ENCODE data around the gene CAPRIN1. TPM values are rescaled to one million over a fixed set of nuclear protein-coding genes. Genes with fewer than 3 reads are reported as not detected.

CAPRIN1 gene
- total RNA-seq, 1 donor from 2014 or later, result 285 TPM

GRCh38 chr11:34030382-34030781, 21.1 kb upstream of the CAPRIN1 start:
- Mint-ChIP-seq H3K4me3 (no peak overlapping the region), H3K27me3 (ENCODE audit: insufficient read depth) (peaks cover 9% of the 10 kb centered on the region), H3K4me1 (ENCODE audit: low read depth) (no peaks in the 10 kb centered on the region), H3K27ac (no peak overlapping the region), H3K36me3 (ENCODE audit: low read depth) (no peaks in the 10 kb centered on the region), H3K9me3 (no peaks in the 10 kb centered on the region)
- DNase-seq (ENCODE audit: low spot score), result no peak
- intact Hi-C loops (cut with micrococcal nuclease), result no loop called here

GRCh38 chr11:34033399-34033798, 18.1 kb upstream of the CAPRIN1 start:
- Mint-ChIP-seq H3K4me1 (ENCODE audit: low read depth) (no peaks in the 10 kb centered on the region), H3K27ac (no peak overlapping the region), H3K9me3 (no peaks in the 10 kb centered on the region), H3K27me3 (ENCODE audit: insufficient read depth) (peaks cover 9% of the 10 kb centered on the region), H3K4me3 (no peak overlapping the region), H3K36me3 (ENCODE audit: low read depth) (no peaks in the 10 kb centered on the region)
- intact Hi-C loops (cut with micrococcal nuclease), result no loop called here
- no peak for DNase-seq (ENCODE audit: low spot score)

DNA sequence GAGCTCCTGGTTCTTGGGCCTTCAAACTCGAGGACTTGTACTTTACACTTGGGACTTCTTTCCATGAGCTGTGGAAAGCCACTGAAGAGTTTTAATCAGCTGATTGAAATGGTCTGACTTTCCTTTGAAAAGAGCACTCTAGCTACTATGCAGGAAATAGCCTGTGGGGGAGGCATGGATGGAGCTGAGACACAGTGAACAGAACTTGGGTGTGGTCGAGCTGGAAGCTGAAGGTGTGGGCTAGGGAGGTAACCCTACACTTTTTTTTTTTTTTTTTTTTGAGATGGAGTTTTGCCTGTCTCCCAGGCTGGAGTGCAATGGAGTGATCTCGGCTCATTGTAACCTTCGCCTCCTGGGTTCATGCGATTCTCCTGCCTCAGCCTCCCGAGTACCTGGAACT, 17.5 kb upstream of the CAPRIN1 start:
- no peak overlapping the region for H3K27ac Mint-ChIP-seq
- intact Hi-C loops (cut with micrococcal nuclease), result no loop called here
- H3K27me3 Mint-ChIP-seq (ENCODE audit: insufficient read depth), result peaks cover 9% of the 10 kb centered on the region
- no peaks in the 10 kb centered on the region for H3K36me3 Mint-ChIP-seq (ENCODE audit: low read depth)
- no peaks in the 10 kb centered on the region for H3K4me1 Mint-ChIP-seq (ENCODE audit: low read depth)
- no peak for DNase-seq (ENCODE audit: low spot score)
- no peaks in the 10 kb centered on the region for H3K9me3 Mint-ChIP-seq
- no peak overlapping the region for H3K4me3 Mint-ChIP-seq

- Mint-ChIP-seq H3K4me1 (ENCODE audit: low read depth) (no peaks in the 10 kb centered on the region), H3K4me3 (no peak overlapping the region), H3K27ac (no peak overlapping the region), H3K27me3 (ENCODE audit: insufficient read depth) (peaks cover 6% of the 10 kb centered on the region), H3K36me3 (ENCODE audit: low read depth) (no peaks in the 10 kb centered on the region), H3K9me3 (no peaks in the 10 kb centered on the region)
- DNase-seq (ENCODE audit: low spot score), result no peak
- intact Hi-C loops (cut with micrococcal nuclease), result no loop called here
Measured at GRCh38 chr11:34036456-34036855, 15.1 kb upstream of the CAPRIN1 start.

- Mint-ChIP-seq H3K9me3 (no peaks in the 10 kb centered on the region), H3K27me3 (ENCODE audit: insufficient read depth) (peaks cover 5% of the 10 kb centered on the region), H3K4me3 (no peak overlapping the region), H3K27ac (no peak overlapping the region), H3K4me1 (ENCODE audit: low read depth) (no peaks in the 10 kb centered on the region), H3K36me3 (ENCODE audit: low read depth) (no peaks in the 10 kb centered on the region)
- intact Hi-C loops (cut with micrococcal nuclease), result no loop called here
- DNase-seq (ENCODE audit: low spot score), result no peak
Measured at GRCh38 chr11:34037016-34037415, 14.5 kb upstream of the CAPRIN1 start.

GRCh38 chr11:34040571-34040970, 11.0 kb upstream of the CAPRIN1 start:
- peaks cover 9% of the 10 kb centered on the region for H3K4me1 Mint-ChIP-seq (ENCODE audit: low read depth)
- H3K36me3 Mint-ChIP-seq (ENCODE audit: low read depth), result peaks cover 5% of the 10 kb centered on the region
- H3K4me3 Mint-ChIP-seq, result no peak overlapping the region
- DNase-seq (ENCODE audit: low spot score), result no peak
- H3K9me3 Mint-ChIP-seq, result no peaks in the 10 kb centered on the region
- peaks cover 5% of the 10 kb centered on the region for H3K27me3 Mint-ChIP-seq (ENCODE audit: insufficient read depth)
- no peak overlapping the region for H3K27ac Mint-ChIP-seq
- intact Hi-C loops (cut with micrococcal nuclease), result no loop called here

GRCh38 chr11:34044664-34045485, 6.7 kb upstream of the CAPRIN1 start:
- peak overlapping the region; percentile 19 for H3K4me3 Mint-ChIP-seq
- DNase-seq (ENCODE audit: low spot score), result no peak
- peaks cover 13% of the 10 kb centered on the region for H3K4me1 Mint-ChIP-seq (ENCODE audit: low read depth)
- H3K27me3 Mint-ChIP-seq (ENCODE audit: insufficient read depth), result peaks cover 6% of the 10 kb centered on the region
- intact Hi-C loops (cut with micrococcal nuclease), result no loop called here
- peaks cover 5% of the 10 kb centered on the region for H3K36me3 Mint-ChIP-seq (ENCODE audit: low read depth)
- H3K27ac Mint-ChIP-seq, result no peak overlapping the region
- no peaks in the 10 kb centered on the region for H3K9me3 Mint-ChIP-seq

GRCh38 chr11:34049028-34049427, 2.5 kb upstream of the CAPRIN1 start:
- Mint-ChIP-seq H3K4me3 (no peak overlapping the region), H3K9me3 (no peaks in the 10 kb centered on the region), H3K4me1 (ENCODE audit: low read depth) (peaks cover 18% of the 10 kb centered on the region), H3K27ac (no peak overlapping the region), H3K27me3 (ENCODE audit: insufficient read depth) (peaks cover 5% of the 10 kb centered on the region), H3K36me3 (ENCODE audit: low read depth) (peaks cover 17% of the 10 kb centered on the region)
- intact Hi-C loops (cut with micrococcal nuclease), result no loop called here
- no peak for DNase-seq (ENCODE audit: low spot score)

- Mint-ChIP-seq H3K27ac (peak overlapping the region; percentile 86), H3K4me3 (peak overlapping the region; percentile 84), H3K9me3 (no peaks in the 10 kb centered on the region), H3K27me3 (ENCODE audit: insufficient read depth) (no peaks in the 10 kb centered on the region), H3K4me1 (ENCODE audit: low read depth) (peaks cover 6% of the 10 kb centered on the region), H3K36me3 (ENCODE audit: low read depth) (peaks cover 16% of the 10 kb centered on the region)
- no peak for DNase-seq (ENCODE audit: low spot score)
- intact Hi-C loops (cut with micrococcal nuclease), result loop anchor here (1.0 to 10.0 kb wide), 11 partner anchors 53 to 1614 kb away; partner anchors contain the start of genes APIP, CAT, CSTF3 and DEPDC7
Measured at GRCh38 chr11:34050581-34051348, 766 bp upstream of the CAPRIN1 start.

GRCh38 chr11:34052036-34052607, 591 bp downstream of the CAPRIN1 start:
- H3K4me3 Mint-ChIP-seq, result peak overlapping the region; percentile 99

DNA sequence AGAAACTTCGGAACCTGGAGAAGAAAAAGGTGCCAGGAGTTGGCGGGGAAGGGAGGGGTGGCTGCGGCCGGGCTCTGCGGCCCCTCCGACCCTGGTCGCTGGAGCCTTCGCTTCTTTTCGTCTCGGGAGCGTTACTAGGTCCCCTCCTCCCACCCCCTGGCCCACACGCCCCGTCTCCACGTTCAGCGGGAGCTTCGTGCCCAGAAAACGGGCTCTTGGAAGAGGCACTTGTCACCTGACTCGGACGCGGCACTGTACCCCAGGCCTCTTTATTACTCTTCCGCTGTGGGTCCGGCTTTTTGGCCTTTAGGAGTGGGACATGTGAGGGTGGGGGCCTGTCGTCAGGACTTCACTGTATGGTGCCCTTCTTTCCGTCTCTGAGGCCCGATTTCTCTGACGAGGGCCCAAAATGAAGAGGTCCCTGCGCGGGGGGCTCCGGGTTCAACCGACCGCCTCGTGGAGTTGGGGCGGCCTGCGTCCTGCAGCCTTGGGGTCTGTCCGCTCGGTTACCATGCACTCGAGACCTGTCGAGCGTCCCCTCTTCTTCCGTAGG, 1.2 kb downstream of the CAPRIN1 start:
- no peaks in the 10 kb centered on the region for H3K9me3 Mint-ChIP-seq

More at GRCh38 chr11:34052036-34052607, 591 bp downstream of the CAPRIN1 start:
- Mint-ChIP-seq H3K27me3 (ENCODE audit: insufficient read depth) (no peaks in the 10 kb centered on the region), H3K4me1 (ENCODE audit: low read depth) (peaks cover 14% of the 10 kb centered on the region), H3K27ac (peak overlapping the region; percentile 97), H3K36me3 (ENCODE audit: low read depth) (peaks cover 18% of the 10 kb centered on the region), H3K9me3 (no peaks in the 10 kb centered on the region)
- peak; percentile 82 for DNase-seq (ENCODE audit: low spot score)
- intact Hi-C loops (cut with micrococcal nuclease), result loop anchor here (1.0 to 10.0 kb wide), 8 partner anchors 160 to 1613 kb away; partner anchors contain the start of genes CSTF3, DEPDC7, FBXO3 and LMO2

DNA sequence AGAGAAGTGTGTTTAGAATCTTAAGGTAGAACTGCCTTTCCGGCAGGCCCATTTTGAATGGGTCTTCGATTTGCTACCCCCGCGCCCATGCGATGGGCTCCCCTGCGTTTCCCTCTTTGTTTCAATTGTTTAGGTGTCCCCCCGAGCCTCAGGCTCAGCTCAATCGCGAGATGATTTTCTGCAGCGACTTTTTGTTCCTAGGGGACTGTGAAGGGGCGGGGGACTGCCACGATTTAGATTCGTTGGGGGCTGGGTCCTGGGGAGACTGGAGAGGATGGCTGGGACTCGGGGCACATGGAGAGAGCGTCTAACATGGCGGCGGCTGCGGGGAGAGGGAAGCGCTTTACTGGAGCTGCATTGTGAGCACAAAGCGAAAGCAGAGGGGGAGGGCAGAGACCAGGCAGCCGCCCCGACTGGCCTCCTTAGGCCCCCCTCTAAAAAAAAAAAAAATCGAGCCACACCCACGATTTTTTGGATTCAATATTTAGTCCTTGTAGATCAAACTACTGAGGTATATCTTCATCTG, 1.7 kb downstream of the CAPRIN1 start:
- intact Hi-C loops (cut with micrococcal nuclease), result loop anchor here (2.0 to 10.0 kb wide), 6 partner anchors 161 to 1612 kb away; partner anchors contain the start of genes CSTF3, DEPDC7, LMO2 and QSER1
- Mint-ChIP-seq H3K4me1 (ENCODE audit: low read depth) (peaks cover 18% of the 10 kb centered on the region), H3K27me3 (ENCODE audit: insufficient read depth) (no peaks in the 10 kb centered on the region), H3K27ac (peak overlapping the region; percentile 97), H3K36me3 (ENCODE audit: low read depth) (peaks cover 19% of the 10 kb centered on the region), H3K4me3 (peak overlapping the region; percentile 99), H3K9me3 (no peaks in the 10 kb centered on the region)
- DNase-seq (ENCODE audit: low spot score), result peak; percentile 74

More for the DNA sequence above, 1.2 kb downstream of the CAPRIN1 start:
- Mint-ChIP-seq H3K36me3 (ENCODE audit: low read depth) (peaks cover 19% of the 10 kb centered on the region), H3K27me3 (ENCODE audit: insufficient read depth) (no peaks in the 10 kb centered on the region), H3K27ac (peak overlapping the region; percentile 97), H3K4me3 (peak overlapping the region; percentile 99), H3K4me1 (ENCODE audit: low read depth) (peaks cover 17% of the 10 kb centered on the region)
- DNase-seq (ENCODE audit: low spot score), result no peak
- intact Hi-C loops (cut with micrococcal nuclease), result loop anchor here (1.0 to 10.0 kb wide), 8 partner anchors 160 to 1612 kb away; partner anchors contain the start of genes CSTF3, DEPDC7, FBXO3 and LMO2
